Activated naive CD8-positive, alpha-beta T cell treated with anti-CD3 and anti-CD28 coated beads, Interleukin-2, amount 50 U/mL, for 16 hours (primary cell): ENCODE results near the gene SMARCE1.

Experiments used
- DNase-seq: peaks from one replicate; pipeline ENCODE4 v3.0.0-alpha.2; 2020; ENCODE audit warnings: low read depth, low spot score

SMARCE1 gene

DNA sequence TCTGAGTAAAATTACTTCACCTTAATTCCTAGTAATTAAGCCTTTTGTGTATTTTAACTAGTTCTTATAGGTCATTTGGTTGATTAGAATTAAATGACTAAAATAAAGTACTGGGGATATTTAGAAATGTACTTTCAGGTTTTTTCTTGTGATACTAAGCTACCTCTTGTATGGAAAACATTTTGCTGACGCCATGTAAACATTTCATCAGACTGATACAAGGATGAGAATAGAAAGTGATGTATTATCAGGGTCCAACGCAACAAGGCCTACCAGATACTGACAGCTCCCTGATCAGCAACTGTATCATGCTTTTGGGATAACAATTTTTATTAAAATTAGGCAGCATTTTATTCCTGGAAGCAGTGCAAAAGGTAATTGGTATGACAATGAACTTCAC is 1.7 kb downstream of the SMARCE1 start:
- DNase-seq = no peak

DNA sequence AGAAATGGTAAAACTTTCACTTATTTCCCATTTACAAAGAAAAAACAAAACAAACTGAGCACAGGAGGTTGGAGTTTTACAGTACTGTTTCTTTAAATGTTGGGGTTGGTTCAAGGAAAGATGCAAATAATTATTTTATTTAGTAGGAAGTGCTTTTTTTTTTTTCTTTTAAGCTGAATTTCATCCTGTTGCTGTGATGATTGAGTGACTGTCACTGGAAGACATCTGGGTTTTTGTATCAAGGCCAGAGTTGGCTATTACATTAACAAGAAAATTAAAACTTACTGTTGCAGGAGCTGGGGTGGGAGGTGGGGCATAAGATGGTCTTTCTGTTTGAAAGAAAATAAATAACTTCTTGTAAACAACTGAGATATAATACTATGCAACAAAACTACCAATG is 2.3 kb downstream of the SMARCE1 start:
- no peak for DNase-seq

DNA sequence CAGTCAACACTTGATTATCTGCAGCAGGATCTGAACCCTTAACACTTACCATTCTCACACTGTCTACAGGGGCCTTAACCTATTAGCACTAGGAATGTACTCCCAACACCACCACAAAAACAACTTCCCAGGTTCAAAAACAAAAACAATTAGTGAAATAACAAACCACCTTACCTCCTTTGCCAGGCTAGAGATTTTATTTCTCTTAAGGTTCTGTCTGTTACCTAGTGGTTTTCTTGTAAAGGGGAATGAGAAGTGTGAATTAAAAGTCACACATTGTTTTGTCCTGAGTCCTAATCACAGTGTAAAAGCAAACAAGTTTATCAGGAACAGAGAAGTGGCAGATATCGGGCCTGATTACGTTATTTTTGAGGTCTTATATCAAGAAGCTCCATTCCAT is 9.7 kb downstream of the SMARCE1 start:
- no peak for DNase-seq

DNA sequence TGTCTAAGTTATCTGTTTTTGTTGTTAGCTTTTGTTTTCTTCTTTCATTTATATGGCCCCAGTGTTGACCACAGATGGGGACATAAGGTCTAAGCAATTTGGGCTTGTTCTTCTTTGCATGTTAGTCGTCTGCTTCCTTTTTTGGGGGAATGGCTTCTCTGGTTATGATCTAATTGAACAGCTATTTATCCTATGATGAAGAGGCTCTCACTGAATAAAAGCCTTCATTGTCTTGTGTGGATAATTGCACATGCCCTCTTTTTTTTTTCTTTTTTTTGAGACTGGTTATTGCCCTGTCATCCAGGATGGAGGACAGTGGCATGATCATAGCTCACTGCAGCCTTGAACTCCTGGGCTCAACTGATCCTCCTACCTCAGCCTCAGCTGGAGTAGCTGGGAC is 13.7 kb downstream of the SMARCE1 start:
- no peak for DNase-seq

DNA sequence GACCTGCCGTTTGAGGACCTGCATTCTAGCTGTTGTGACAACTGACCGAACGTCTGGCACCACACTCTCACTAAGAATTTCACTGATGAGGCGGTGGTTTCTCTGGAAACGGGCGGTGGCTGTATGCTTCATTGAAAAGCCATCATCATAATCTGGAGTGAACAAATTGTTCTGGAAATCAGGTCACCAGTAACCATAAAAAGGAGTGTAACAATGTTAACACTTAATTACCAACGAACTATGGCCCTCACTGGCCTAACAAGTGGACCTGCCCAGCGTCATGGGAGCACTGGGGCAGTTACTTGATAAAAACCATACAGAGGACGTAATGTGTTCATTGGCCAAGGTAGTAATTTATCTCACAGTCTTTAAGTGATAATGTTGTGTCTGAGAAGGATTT is 15.4 kb downstream of the SMARCE1 start:
- no peak for DNase-seq

- DNase-seq = no peak
These were observed 17.8 kb downstream of the SMARCE1 start for GRCh38 chr17:40629842-40630241.

DNA sequence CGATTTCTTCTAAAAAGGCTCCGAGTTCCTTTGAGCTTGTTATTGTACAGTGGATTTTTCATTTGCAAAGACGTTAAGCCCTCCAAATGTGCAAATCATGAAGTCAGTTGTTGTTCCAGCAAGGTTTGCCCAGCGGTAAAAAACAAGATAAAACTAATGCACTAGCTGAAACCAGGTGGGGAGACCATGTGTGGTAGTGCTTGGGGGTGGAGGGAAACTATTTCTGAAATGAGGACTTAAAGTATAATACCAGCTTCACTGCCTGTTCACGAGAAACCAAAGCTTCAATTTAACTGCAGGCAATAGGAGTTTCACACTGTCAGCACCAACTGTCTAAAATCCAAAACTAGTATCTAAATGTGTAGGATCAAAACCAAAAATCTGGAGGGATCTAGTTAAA is 22.3 kb downstream of the SMARCE1 start:
- DNase-seq = no peak

- no peak for DNase-seq
These were observed 24.0 kb downstream of the SMARCE1 start for GRCh38 chr17:40623419-40624210.

- DNase-seq = no peak
These were observed 25.1 kb downstream of the SMARCE1 start for GRCh38 chr17:40622509-40622928.

DNA sequence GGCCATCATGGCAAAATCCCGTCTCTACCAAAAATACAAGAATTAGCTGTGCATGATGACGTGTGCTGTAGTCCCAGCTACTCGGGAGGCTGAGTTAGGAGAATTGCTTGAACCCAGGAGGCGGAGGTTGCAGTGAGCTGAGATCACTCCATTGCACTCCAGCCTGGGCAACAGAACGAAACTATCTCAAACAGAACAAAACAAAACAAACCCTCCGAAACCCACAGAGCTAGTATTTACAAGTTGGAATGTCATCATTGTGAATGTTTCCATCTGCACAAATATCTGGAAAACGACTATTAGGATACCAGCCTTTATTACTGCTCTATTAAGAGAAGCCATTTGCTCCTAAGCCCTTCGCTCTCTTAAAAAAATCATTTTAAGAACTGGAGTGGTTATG is 26.0 kb downstream of the SMARCE1 start:
- DNase-seq = no peak

DNA sequence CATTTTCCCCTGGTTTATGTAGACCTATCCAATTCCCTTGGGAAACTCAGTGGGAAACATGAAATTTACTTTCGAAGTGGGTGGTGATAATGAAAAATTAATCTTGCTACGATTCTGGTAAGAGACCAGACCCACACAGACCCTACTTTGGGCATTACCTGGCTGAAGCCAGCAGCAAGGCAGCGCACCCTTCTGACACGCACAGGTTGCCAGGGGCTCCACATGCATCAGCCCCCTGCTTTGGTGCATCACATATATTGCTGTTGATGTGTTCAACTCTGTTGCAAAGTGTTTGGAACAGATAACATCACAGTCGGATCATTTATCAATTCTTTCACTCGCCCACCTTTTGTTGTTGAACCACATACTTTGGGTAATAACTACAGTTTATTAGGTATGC is 26.6 kb downstream of the SMARCE1 start:
- DNase-seq = no peak

- no peak for DNase-seq
These were observed 28.6 kb downstream of the SMARCE1 start for GRCh38 chr17:40618754-40619625.

DNA sequence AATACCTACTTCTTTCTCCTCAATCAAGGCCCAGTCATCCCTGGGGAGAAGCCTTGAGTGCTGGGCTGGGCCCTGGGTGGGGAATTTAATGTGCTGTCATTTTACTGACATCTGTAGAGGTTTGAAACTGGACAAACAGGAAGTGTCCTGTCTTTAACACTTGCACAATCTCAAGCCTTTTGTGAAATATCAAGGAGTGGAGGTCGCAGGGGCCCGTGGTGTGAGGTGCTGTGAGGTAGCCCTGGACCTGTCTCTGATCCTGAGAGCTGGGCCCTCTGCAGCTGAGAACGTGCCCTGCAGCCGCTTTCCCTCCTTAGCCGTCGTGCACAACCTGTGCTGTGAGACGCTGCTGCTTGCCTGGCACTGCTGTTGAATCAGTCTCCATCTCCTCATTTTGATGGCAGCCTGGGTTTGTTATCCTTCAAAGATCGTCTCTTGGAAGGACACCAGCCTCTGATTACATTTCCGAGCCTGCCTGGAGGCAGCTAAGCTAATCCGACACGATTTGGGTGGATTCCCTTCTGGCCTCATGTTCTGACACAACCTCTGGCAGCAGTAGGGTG is 29.9 kb downstream of the SMARCE1 start:
- no peak for DNase-seq

GRCh38 chr17:40616592-40616991 is 31.0 kb downstream of the SMARCE1 start:
- no peak for DNase-seq

GRCh38 chr17:40615841-40616476 is 31.7 kb downstream of the SMARCE1 start:
- DNase-seq = no peak

- no peak for DNase-seq
These were observed 32.4 kb downstream of the SMARCE1 start for GRCh38 chr17:40615068-40615840.

- no peak for DNase-seq
These were observed 33.1 kb downstream of the SMARCE1 start for GRCh38 chr17:40614431-40615067.

GRCh38 chr17:40613467-40614154 is 34.0 kb downstream of the SMARCE1 start:
- no peak for DNase-seq

DNA sequence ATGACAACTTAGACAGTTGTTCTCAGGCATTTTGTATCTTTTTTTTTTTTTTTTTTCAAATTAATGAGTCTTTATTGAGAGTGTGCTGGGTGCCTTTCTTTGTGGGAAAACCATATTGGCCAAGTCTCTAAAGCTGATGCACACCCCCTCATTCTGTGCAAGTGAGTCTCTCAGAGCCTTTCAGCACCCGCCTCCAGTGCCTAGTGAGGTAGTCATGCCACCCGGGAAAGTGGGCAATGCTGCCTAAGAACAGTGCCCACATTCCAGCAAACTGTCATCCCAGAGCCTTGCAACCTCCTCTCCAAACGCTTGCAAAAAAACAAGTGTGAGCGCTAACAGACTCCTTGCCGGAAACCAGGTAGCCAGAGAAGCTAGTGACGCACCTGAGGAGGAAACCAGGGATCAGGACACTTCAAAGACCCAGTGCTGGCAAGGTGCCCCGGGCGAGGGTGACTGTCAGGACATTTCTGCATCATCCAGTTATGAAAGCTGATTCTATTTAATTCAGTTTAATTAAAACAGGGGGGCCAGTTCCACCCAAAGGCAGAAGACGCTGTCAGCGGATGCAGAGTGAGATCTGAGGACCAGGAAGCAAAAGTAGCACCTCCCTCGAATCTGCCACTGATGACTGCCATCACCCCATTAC is 34.9 kb downstream of the SMARCE1 start:
- no peak for DNase-seq
